SK-MEL-5 (cell line): ENCODE results near the gene IKBKE. TPM values are rescaled to one million over a fixed set of nuclear protein-coding genes. Genes with fewer than 3 reads are reported as not detected.
"Not testable (repeated sequence)": the region's sequence is repeated elsewhere in the genome, so short reads cannot be mapped to it uniquely, and the experiment has no call there.

Experiments
- DNase-seq: peaks from one replicate; pipeline ENCODE4 v3.0.0-alpha.2; 2016; ENCODE audit warnings: low read depth, low spot score
- in situ Hi-C: cut with HindIII; loops from 2 replicates; pipeline ENCODE4 v1.10.0; 2016; ENCODE audit warnings: low sequenced_read_pairs, high pct_unique_total_duplicates, low pct_unique_long_range_greater_than_20kb
- total RNA-seq: library from RNA; depleted of rRNA; stranded (reverse); fragments of >200 nt; shearing (Covaris generic); gene quantifications from 2 replicates; pipeline ENCODE4 v1.2.3, GENCODE V29; 2014

IKBKE gene
- total RNA-seq, 1 experiment from 2014 or later: 6.8 TPM

- in situ Hi-C loops, DNase-seq: not testable (repeated sequence)
These were observed 13.6 kb downstream of the IKBKE start for GRCh38 chr1:206483864-206484263.

GRCh38 chr1:206484901-206485300 is 14.6 kb downstream of the IKBKE start:
- in situ Hi-C loops: no loop called here
- no peak for DNase-seq

GRCh38 chr1:206486995-206487788 is 16.9 kb downstream of the IKBKE start:
- in situ Hi-C loops: no loop called here
- no peak for DNase-seq

GRCh38 chr1:206487970-206488369 is 17.7 kb downstream of the IKBKE start:
- no peak for DNase-seq
- in situ Hi-C loops: no loop called here

- in situ Hi-C loops: no loop called here
- DNase-seq: no peak
These were observed 18.2 kb downstream of the IKBKE start for GRCh38 chr1:206488466-206488865.

GRCh38 chr1:206489980-206490770 is 19.9 kb downstream of the IKBKE start:
- peak; percentile 74 for DNase-seq
- in situ Hi-C loops: no loop called here

- DNase-seq: no peak
- in situ Hi-C loops: no loop called here
These were observed 20.6 kb downstream of the IKBKE start for GRCh38 chr1:206490771-206491405.

- in situ Hi-C loops: no loop called here
- no peak for DNase-seq
These were observed 21.3 kb downstream of the IKBKE start for GRCh38 chr1:206491616-206492015.

- in situ Hi-C loops: no loop called here
- DNase-seq: no peak
These were observed 22.3 kb downstream of the IKBKE start for GRCh38 chr1:206492589-206492988.

GRCh38 chr1:206493279-206493678 is 23.0 kb downstream of the IKBKE start:
- DNase-seq: no peak
- in situ Hi-C loops: no loop called here

- DNase-seq: no peak
- in situ Hi-C loops: no loop called here
These were observed 24.8 kb downstream of the IKBKE start for GRCh38 chr1:206495011-206495461.

- in situ Hi-C loops: no loop called here
- no peak for DNase-seq
These were observed 25.3 kb downstream of the IKBKE start for GRCh38 chr1:206495493-206496046.

- no peak for DNase-seq
- in situ Hi-C loops: no loop called here
These were observed 26.0 kb downstream of the IKBKE start for GRCh38 chr1:206496131-206496793.

- DNase-seq: no peak
- in situ Hi-C loops: no loop called here
These were observed 27.1 kb downstream of the IKBKE start for GRCh38 chr1:206497363-206497762.

GRCh38 chr1:206497774-206498173 is 27.5 kb downstream of the IKBKE start:
- in situ Hi-C loops: no loop called here
- no peak for DNase-seq

- in situ Hi-C loops: no loop called here
- DNase-seq: no peak
These were observed 28.4 kb downstream of the IKBKE start for GRCh38 chr1:206498685-206499084.

GRCh38 chr1:206500046-206500445 is 29.8 kb downstream of the IKBKE start:
- in situ Hi-C loops: no loop called here
- no peak for DNase-seq

- in situ Hi-C loops: no loop called here
- DNase-seq: no peak
These were observed 31.6 kb downstream of the IKBKE start for GRCh38 chr1:206501881-206502280.
